Upper lobe of left lung (tissue), 6 donors: ENCODE data around the gene ID2. TPM values are rescaled to one million over a fixed set of nuclear protein-coding genes. Genes with fewer than 3 reads are reported as not detected.

Experiments used
- ATAC-seq, 2 donors: fragments of 200-7000 bp; cut with Tn5 transposase; one replicate each; pipeline ENCODE4 v1.9.1; 2022; ENCODE audit warnings: mild to moderate bottlenecking in 2 of 2, moderate library complexity in 2 of 2; ENCODE audit not compliant: low FRiP score in 2 of 2
- DNase-seq, 2 donors: peaks; one replicate each; pipeline ENCODE4 v3.0.0-alpha.2; 2019 to 2020
- H3K27ac ChIP-seq, 4 donors: fragments of 200-600 bp; sonication (generic); one replicate each; pipeline ENCODE4 v1.5.1; 2016 to 2019
- H3K27me3 ChIP-seq, 4 donors: fragments of 200-600 bp; sonication (generic); one replicate each; pipeline ENCODE4 v1.5.1; 2017 to 2019
- H3K36me3 ChIP-seq, 4 donors: fragments of 200-600 bp; sonication (generic); one replicate each; pipeline ENCODE4 v1.5.1; 2016 to 2019
- H3K4me1 ChIP-seq, 4 donors: fragments of 200-600 bp; sonication (generic); one replicate each; pipeline ENCODE4 v1.5.1; 2018 to 2019
- H3K4me3 ChIP-seq, 4 donors: fragments of 200-600 bp; sonication (generic); one replicate each; pipeline ENCODE4 v1.5.1; 2017 to 2019; ENCODE audit warnings: mild to moderate bottlenecking in 2 of 4, moderate library complexity in 1 of 4
- H3K9me3 ChIP-seq, 4 donors: fragments of 200-600 bp; sonication (generic); one replicate each; pipeline ENCODE4 v1.5.1; 2018 to 2019
- EP300 ChIP-seq, 4 donors: sonication (generic); formaldehyde crosslinking; IDR thresholded peaks; one replicate each; pipeline ENCODE4 v1.5.1; 2017; ENCODE audit warnings: antibody characterized with exemption in 4 of 4, control low read depth in 2 of 4
- POLR2A ChIP-seq, 4 donors: fragments of 450-650 bp; IDR thresholded peaks; one replicate each; pipeline ENCODE4 v1.5.1; 2016 to 2017; ENCODE audit warnings: antibody characterized with exemption in 4 of 4, mild to moderate bottlenecking in 2 of 4
- POLR2AphosphoS5 ChIP-seq, 2 donors: sonication (generic); formaldehyde crosslinking; IDR thresholded peaks; one replicate each; pipeline ENCODE4 v1.5.1; 2017; ENCODE audit warnings: antibody characterized with exemption in 2 of 2
- WGBS, 2 donors: methylation state at CpG; one replicate each; pipeline ENCODE4 v1.1.5; 2017 to 2018; 5-methylcytosine and 5-hydroxymethylcytosine counted together
- total RNA-seq, 6 donors: library from RNA; depleted of rRNA in 4 of 6; stranded (reverse); fragments of >200 nt in 4 of 6; gene quantifications; one replicate each; pipeline versions ENCODE4 v1.1.0 to v1.2.1, GENCODE V29; 2016 to 2021
- TF ChIP-seq, protein P1 (sequence below), 6 experiments: fragments of 450-650 bp in 4 of 6; fragments of 200-600 bp in 2 of 6; sonication (generic) in 2 of 6; IDR thresholded peaks; one replicate each; pipeline ENCODE4 v1.5.1; 2016 to 2019; ENCODE audit warnings: antibody characterized with exemption in 6 of 6
- donor health status: DM: no; HTN: no; CAD: no; lungs with moderate emphysema.
- donor health status: DM: no; HTN: yes; CAD: no; lungs with severe emphysema.

Gene ID2
- total RNA-seq, result 100 to 1,000 TPM in 3 of 6 donors, 10 to 100 TPM in 3; 85.4 to 175 (median 110) TPM

DNA sequence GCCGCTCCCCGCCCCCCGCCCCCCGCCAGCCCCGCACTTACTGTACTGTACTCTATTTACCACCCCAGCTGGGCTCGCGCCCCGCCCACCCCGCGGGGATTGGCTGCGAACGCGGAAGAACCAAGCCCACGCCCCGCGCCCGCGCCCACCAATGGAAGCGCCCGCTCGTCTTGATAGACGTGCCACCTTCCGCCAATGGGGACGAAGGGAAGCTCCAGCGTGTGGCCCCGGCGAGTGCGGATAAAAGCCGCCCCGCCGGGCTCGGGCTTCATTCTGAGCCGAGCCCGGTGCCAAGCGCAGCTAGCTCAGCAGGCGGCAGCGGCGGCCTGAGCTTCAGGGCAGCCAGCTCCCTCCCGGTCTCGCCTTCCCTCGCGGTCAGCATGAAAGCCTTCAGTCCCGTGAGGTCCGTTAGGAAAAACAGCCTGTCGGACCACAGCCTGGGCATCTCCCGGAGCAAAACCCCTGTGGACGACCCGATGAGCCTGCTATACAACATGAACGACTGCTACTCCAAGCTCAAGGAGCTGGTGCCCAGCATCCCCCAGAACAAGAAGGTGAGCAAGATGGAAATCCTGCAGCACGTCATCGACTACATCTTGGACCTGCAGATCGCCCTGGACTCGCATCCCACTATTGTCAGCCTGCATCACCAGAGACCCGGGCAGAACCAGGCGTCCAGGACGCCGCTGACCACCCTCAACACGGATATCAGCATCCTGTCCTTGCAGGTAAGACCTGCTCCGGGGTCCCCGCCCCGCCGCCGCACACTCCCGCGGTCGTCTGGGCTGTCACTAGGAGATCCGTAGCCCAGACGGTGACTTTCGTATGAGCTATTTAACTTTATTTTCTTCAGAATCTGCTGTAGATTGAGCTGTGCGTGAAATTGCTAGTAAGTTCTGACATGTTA, at the start of gene ID2:
Gene ID2, plus strand, starts transcription at position 271 of the 907 bp plus-strand sequence. Its CDS starts 110 bp downstream, at position 381.
- WGBS, 2 donors, result 0 to 1% methylated on average over 24 to 28 of the region's 70 CpGs
- Histone ChIP-seq H3K27me3 (no peaks in the 10 kb centered on the region), H3K4me3 (peak within 1 kb of the TSS; percentile 64 to 84 (median 71)), H3K9me3 (no peaks in the 10 kb centered on the region), H3K4me1 (peaks cover 22 to 57% (median 38%) of the 10 kb centered on the region in 4 donors), H3K36me3 (no peaks in the 10 kb centered on the region), H3K27ac (peak within 1 kb of the TSS; percentile 97 to 99 (median 98))
- peak; percentile 85 to 93 for ATAC-seq
- DNase-seq, result peak; percentile 99 to 100
- TF ChIP-seq, protein P1, sequence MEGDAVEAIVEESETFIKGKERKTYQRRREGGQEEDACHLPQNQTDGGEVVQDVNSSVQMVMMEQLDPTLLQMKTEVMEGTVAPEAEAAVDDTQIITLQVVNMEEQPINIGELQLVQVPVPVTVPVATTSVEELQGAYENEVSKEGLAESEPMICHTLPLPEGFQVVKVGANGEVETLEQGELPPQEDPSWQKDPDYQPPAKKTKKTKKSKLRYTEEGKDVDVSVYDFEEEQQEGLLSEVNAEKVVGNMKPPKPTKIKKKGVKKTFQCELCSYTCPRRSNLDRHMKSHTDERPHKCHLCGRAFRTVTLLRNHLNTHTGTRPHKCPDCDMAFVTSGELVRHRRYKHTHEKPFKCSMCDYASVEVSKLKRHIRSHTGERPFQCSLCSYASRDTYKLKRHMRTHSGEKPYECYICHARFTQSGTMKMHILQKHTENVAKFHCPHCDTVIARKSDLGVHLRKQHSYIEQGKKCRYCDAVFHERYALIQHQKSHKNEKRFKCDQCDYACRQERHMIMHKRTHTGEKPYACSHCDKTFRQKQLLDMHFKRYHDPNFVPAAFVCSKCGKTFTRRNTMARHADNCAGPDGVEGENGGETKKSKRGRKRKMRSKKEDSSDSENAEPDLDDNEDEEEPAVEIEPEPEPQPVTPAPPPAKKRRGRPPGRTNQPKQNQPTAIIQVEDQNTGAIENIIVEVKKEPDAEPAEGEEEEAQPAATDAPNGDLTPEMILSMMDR (IDR thresholded peaks at IDR 0.05), result peak in 3 of 6 experiments; percentile 19 to 23 (median 22)
- TF ChIP-seq POLR2AphosphoS5 (IDR thresholded peaks at IDR 0.05), result peak; percentile 100
- TF ChIP-seq POLR2A (IDR thresholded peaks at IDR 0.05), result peak; percentile 93 to 100 (median 98)
- TF ChIP-seq EP300 (IDR thresholded peaks at IDR 0.05), result peak in 1 of 4 donors; percentile 83

DNA sequence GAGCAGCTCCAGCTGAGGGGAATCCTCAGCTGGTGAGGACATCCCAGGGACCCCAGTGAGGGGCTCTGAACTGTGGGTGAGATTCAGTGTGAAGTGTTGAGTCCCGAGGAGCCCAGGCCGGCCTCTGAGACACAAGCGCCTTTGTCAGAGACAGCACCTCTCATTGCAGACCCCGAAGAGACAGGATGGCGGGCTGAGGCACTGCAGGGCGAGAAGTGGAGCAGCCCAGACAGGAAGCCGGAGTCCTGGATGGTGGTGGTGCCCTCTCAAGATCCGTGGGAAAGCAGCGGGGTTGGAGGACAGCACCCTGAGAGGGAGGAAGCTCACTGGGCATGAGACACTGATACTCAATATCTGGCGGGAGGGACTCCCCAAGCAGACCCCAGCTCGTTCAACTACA, 49.1 kb upstream of the ID2 start:
- Histone ChIP-seq H3K27me3 (no peaks in the 10 kb centered on the region), H3K4me3 (no peak overlapping the region), H3K36me3 (no peaks in the 10 kb centered on the region), H3K4me1 (peaks cover 0 to 10% (median 4%) of the 10 kb centered on the region in 4 donors), H3K9me3 (no peaks in the 10 kb centered on the region), H3K27ac (no peak overlapping the region)
- DNase-seq (no peak), ATAC-seq (no peak)
- WGBS, 2 donors, result 87 to 100% methylated on average over 3 to 11 of the region's 11 CpGs
- TF ChIP-seq EP300 (IDR thresholded peaks at IDR 0.05), result no peak
- no peak for TF ChIP-seq POLR2AphosphoS5 (IDR thresholded peaks at IDR 0.05)
- TF ChIP-seq POLR2A (IDR thresholded peaks at IDR 0.05), result no peak
- TF ChIP-seq, protein P1 (IDR thresholded peaks at IDR 0.05), result no peak

GRCh38 chr2:8633186-8633734, 48.6 kb upstream of the ID2 start:
- Histone ChIP-seq H3K9me3 (no peaks in the 10 kb centered on the region), H3K4me1 (peaks cover 0 to 10% (median 4%) of the 10 kb centered on the region in 4 donors), H3K27ac (no peak overlapping the region), H3K36me3 (no peaks in the 10 kb centered on the region), H3K4me3 (no peak overlapping the region), H3K27me3 (no peaks in the 10 kb centered on the region)
- DNase-seq (no peak), ATAC-seq (no peak)
- WGBS, 2 donors, result 78 to 82% methylated on average over 6 to 7 of the region's 7 CpGs
- TF ChIP-seq POLR2A (IDR thresholded peaks at IDR 0.05), result no peak
- TF ChIP-seq, protein P1 (IDR thresholded peaks at IDR 0.05), result no peak
- TF ChIP-seq EP300 (IDR thresholded peaks at IDR 0.05), result no peak
- no peak for TF ChIP-seq POLR2AphosphoS5 (IDR thresholded peaks at IDR 0.05)

DNA sequence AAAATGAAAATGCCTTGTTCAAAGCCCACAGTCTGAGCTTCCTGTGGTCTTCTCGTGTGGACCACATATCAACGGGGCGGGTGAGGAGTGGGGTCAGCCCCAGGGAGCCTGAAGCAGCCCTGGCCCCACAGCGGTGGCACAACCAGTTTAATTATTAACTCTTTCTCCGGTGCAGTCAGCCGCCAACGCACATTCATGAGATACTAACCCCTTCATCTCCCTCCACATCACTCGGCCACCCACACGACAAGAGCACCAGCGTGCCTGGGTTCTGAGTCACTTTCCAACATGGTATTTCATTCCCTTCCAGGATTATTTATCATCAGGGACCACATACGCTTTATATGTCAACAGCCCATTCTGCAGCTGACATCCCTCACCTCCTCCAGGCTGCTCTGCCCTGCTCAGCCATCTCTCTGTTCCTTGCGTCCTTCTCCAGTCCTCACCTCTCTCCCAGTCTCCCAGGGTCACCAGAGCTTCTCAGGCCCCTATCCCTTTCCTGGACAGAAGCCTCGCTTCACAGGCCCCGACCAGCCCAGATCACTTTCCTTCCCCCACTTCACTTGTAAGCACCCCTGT, 48.0 kb upstream of the ID2 start:
- no peaks in the 10 kb centered on the region for H3K27me3 ChIP-seq
- H3K4me1 ChIP-seq, result peaks cover 0 to 10% (median 4%) of the 10 kb centered on the region in 4 donors
- no peak overlapping the region for H3K27ac ChIP-seq
- WGBS, 2 donors, result 57 to 62% methylated on average over 14 of the region's 14 CpGs
- no peak for DNase-seq
- H3K36me3 ChIP-seq, result no peaks in the 10 kb centered on the region
- TF ChIP-seq POLR2A (IDR thresholded peaks at IDR 0.05), result no peak
- no peak for TF ChIP-seq POLR2AphosphoS5 (IDR thresholded peaks at IDR 0.05)
- TF ChIP-seq, protein P1 (IDR thresholded peaks at IDR 0.05), result no peak
- no peak for TF ChIP-seq EP300 (IDR thresholded peaks at IDR 0.05)
- no peak overlapping the region for H3K4me3 ChIP-seq
- no peak for ATAC-seq
- H3K9me3 ChIP-seq, result no peaks in the 10 kb centered on the region
